ENCODE data around the gene CERS6. TPM values are rescaled to one million over a fixed set of nuclear protein-coding genes. Genes with fewer than 3 reads are reported as not detected.

Gene CERS6
- total and polyA plus RNA-seq, 2 experiments from 2014 or later, result 7.4 to 35.0 TPM

DNA sequence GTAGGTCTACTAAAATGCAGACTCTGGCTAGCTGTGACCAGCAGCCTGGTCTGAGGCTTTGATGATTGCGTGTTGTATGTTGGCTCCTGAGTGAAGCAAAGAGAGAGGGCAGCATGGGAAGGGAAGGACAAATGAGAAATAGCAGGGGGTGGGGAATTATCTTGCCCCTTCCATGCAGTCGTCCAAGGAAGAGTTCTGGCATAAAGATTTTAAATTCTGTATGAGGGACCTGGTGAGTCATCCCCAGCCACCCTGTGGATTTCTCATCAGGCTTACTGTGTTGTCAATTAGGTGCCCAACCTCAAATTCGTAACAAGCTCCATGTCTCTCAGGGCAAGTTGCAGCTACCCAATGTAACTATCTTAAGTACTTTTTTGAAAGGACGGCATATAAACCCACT lies 274.3 kb downstream of the CERS6 start:
- no peaks in the 10 kb centered on the region for H3K36me3 ChIP-seq (ENCODE audit: insufficient read depth)
- no peaks in the 10 kb centered on the region for H3F3A ChIP-seq (replicated peaks; ENCODE audit: low read depth)
- H3K27me3 Mint-ChIP-seq (ENCODE audit: insufficient read depth, low read depth, poor library complexity), result no peaks in the 10 kb centered on the region
- no peaks in the 10 kb centered on the region for H3K9me2 ChIP-seq (ENCODE audit: insufficient read depth)
- no peak overlapping the region for H3K4me3 Mint-ChIP-seq
- DNase-seq (ENCODE audit: low spot score), result peak; percentile 42
- H3K27me3 ChIP-seq (ENCODE audit: insufficient read depth), result no peaks in the 10 kb centered on the region
- H3K4me2 ChIP-seq, result 0 out of 2 replicates have a peak overlapping the region, but pooled peaks have one; percentile 13
- no peaks in the 10 kb centered on the region for H3K9me3 Mint-ChIP-seq
- ATAC-seq, result peak; percentile 73
- no peak overlapping the region; the same call in 1 of the 2 replicates for H3K27ac ChIP-seq (ENCODE audit: low read depth)
- H3K36me3 Mint-ChIP-seq (ENCODE audit: low read depth), result peaks cover 4% of the 10 kb centered on the region; the same call in 1 of the 3 replicates
- H3K27ac Mint-ChIP-seq, result peak overlapping the region; percentile 55
- no peak overlapping the region for H2AFZ ChIP-seq
- H3K79me2 ChIP-seq (replicated peaks; ENCODE audit: insufficient read depth), result no peaks in the 10 kb centered on the region
- no peak overlapping the region for H3K4me3 ChIP-seq
- no peak for TF ChIP-seq ZNF114 (CRISPR knock-in tag; IDR thresholded peaks at IDR 0.05)
- TF ChIP-seq, protein P1, sequence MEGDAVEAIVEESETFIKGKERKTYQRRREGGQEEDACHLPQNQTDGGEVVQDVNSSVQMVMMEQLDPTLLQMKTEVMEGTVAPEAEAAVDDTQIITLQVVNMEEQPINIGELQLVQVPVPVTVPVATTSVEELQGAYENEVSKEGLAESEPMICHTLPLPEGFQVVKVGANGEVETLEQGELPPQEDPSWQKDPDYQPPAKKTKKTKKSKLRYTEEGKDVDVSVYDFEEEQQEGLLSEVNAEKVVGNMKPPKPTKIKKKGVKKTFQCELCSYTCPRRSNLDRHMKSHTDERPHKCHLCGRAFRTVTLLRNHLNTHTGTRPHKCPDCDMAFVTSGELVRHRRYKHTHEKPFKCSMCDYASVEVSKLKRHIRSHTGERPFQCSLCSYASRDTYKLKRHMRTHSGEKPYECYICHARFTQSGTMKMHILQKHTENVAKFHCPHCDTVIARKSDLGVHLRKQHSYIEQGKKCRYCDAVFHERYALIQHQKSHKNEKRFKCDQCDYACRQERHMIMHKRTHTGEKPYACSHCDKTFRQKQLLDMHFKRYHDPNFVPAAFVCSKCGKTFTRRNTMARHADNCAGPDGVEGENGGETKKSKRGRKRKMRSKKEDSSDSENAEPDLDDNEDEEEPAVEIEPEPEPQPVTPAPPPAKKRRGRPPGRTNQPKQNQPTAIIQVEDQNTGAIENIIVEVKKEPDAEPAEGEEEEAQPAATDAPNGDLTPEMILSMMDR (conservative IDR thresholded peaks at IDR 0.05; ENCODE audit: low read depth in 2 of 2), result no peak
- TF ChIP-seq STAT1 (IDR thresholded peaks at IDR 0.05; ENCODE audit: unreplicated experiment), result no peak
- TF ChIP-seq EZH2 (IDR thresholded peaks at IDR 0.05; ENCODE audit: low read depth, unreplicated experiment), result no peak
- no peak for TF ChIP-seq EZH2phosphoT487 (IDR thresholded peaks at IDR 0.05; ENCODE audit: unreplicated experiment)
- no peak for TF ChIP-seq CREB1 (CRISPR knock-in tag; IDR thresholded peaks at IDR 0.05; ENCODE audit: low read depth)
- TF ChIP-seq, protein P2, sequence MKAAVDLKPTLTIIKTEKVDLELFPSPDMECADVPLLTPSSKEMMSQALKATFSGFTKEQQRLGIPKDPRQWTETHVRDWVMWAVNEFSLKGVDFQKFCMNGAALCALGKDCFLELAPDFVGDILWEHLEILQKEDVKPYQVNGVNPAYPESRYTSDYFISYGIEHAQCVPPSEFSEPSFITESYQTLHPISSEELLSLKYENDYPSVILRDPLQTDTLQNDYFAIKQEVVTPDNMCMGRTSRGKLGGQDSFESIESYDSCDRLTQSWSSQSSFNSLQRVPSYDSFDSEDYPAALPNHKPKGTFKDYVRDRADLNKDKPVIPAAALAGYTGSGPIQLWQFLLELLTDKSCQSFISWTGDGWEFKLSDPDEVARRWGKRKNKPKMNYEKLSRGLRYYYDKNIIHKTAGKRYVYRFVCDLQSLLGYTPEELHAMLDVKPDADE (IDR thresholded peaks at IDR 0.05), result no peak
- TF ChIP-seq POLR2AphosphoS5 (IDR thresholded peaks at IDR 0.05; ENCODE audit: low read depth), result no peak
- no peak for TF ChIP-seq NANOG (IDR thresholded peaks at IDR 0.05; ENCODE audit: borderline replicate concordance)
- TF ChIP-seq ZNF331 (CRISPR knock-in tag; IDR thresholded peaks at IDR 0.05; ENCODE audit: low read depth), result no peak
- TF ChIP-seq, protein P3, sequence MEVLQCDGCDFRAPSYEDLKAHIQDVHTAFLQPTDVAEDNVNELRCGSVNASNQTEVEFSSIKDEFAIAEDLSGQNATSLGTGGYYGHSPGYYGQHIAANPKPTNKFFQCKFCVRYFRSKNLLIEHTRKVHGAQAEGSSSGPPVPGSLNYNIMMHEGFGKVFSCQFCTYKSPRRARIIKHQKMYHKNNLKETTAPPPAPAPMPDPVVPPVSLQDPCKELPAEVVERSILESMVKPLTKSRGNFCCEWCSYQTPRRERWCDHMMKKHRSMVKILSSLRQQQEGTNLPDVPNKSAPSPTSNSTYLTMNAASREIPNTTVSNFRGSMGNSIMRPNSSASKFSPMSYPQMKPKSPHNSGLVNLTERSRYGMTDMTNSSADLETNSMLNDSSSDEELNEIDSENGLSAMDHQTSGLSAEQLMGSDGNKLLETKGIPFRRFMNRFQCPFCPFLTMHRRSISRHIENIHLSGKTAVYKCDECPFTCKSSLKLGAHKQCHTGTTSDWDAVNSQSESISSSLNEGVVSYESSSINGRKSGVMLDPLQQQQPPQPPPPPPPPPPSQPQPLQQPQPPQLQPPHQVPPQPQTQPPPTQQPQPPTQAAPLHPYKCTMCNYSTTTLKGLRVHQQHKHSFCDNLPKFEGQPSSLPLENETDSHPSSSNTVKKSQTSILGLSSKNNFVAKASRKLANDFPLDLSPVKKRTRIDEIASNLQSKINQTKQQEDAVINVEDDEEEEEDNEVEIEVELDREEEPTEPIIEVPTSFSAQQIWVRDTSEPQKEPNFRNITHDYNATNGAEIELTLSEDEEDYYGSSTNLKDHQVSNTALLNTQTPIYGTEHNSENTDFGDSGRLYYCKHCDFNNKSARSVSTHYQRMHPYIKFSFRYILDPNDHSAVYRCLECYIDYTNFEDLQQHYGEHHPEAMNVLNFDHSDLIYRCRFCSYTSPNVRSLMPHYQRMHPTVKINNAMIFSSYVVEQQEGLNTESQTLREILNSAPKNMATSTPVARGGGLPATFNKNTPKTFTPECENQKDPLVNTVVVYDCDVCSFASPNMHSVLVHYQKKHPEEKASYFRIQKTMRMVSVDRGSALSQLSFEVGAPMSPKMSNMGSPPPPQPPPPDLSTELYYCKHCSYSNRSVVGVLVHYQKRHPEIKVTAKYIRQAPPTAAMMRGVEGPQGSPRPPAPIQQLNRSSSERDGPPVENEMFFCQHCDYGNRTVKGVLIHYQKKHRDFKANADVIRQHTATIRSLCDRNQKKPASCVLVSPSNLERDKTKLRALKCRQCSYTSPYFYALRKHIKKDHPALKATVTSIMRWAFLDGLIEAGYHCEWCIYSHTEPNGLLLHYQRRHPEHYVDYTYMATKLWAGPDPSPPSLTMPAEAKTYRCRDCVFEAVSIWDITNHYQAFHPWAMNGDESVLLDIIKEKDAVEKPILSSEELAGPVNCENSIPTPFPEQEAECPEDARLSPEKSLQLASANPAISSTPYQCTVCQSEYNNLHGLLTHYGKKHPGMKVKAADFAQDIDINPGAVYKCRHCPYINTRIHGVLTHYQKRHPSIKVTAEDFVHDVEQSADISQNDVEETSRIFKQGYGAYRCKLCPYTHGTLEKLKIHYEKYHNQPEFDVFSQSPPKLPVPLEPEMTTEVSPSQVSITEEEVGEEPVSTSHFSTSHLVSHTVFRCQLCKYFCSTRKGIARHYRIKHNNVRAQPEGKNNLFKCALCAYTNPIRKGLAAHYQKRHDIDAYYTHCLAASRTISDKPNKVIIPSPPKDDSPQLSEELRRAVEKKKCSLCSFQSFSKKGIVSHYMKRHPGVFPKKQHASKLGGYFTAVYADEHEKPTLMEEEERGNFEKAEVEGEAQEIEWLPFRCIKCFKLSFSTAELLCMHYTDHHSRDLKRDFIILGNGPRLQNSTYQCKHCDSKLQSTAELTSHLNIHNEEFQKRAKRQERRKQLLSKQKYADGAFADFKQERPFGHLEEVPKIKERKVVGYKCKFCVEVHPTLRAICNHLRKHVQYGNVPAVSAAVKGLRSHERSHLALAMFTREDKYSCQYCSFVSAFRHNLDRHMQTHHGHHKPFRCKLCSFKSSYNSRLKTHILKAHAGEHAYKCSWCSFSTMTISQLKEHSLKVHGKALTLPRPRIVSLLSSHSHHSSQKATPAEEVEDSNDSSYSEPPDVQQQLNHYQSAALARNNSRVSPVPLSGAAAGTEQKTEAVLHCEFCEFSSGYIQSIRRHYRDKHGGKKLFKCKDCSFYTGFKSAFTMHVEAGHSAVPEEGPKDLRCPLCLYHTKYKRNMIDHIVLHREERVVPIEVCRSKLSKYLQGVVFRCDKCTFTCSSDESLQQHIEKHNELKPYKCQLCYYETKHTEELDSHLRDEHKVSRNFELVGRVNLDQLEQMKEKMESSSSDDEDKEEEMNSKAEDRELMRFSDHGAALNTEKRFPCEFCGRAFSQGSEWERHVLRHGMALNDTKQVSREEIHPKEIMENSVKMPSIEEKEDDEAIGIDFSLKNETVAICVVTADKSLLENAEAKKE (CRISPR knock-in tag; IDR thresholded peaks at IDR 0.05), result no peak
- TF ChIP-seq JUNB (IDR thresholded peaks at IDR 0.05; ENCODE audit: unreplicated experiment), result no peak
- TF ChIP-seq, protein P4, sequence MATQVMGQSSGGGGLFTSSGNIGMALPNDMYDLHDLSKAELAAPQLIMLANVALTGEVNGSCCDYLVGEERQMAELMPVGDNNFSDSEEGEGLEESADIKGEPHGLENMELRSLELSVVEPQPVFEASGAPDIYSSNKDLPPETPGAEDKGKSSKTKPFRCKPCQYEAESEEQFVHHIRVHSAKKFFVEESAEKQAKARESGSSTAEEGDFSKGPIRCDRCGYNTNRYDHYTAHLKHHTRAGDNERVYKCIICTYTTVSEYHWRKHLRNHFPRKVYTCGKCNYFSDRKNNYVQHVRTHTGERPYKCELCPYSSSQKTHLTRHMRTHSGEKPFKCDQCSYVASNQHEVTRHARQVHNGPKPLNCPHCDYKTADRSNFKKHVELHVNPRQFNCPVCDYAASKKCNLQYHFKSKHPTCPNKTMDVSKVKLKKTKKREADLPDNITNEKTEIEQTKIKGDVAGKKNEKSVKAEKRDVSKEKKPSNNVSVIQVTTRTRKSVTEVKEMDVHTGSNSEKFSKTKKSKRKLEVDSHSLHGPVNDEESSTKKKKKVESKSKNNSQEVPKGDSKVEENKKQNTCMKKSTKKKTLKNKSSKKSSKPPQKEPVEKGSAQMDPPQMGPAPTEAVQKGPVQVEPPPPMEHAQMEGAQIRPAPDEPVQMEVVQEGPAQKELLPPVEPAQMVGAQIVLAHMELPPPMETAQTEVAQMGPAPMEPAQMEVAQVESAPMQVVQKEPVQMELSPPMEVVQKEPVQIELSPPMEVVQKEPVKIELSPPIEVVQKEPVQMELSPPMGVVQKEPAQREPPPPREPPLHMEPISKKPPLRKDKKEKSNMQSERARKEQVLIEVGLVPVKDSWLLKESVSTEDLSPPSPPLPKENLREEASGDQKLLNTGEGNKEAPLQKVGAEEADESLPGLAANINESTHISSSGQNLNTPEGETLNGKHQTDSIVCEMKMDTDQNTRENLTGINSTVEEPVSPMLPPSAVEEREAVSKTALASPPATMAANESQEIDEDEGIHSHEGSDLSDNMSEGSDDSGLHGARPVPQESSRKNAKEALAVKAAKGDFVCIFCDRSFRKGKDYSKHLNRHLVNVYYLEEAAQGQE (IDR thresholded peaks at IDR 0.05; ENCODE audit: unreplicated experiment), result no peak
- peaks cover 25% of the 10 kb centered on the region for H3K4me1 ChIP-seq (ENCODE audit: insufficient read depth)
- H3K4me1 Mint-ChIP-seq, result peaks cover 36% of the 10 kb centered on the region
- no peaks in the 10 kb centered on the region for H4K20me1 ChIP-seq (replicated peaks; ENCODE audit: insufficient read depth)
